Neural progenitor cell (in vitro differentiated cells): ENCODE results near the gene NAV1. TPM values are rescaled to one million over a fixed set of nuclear protein-coding genes. Genes with fewer than 3 reads are reported as not detected.

Source experiments
- DNase-seq: peaks from one replicate; pipeline ENCODE4 v3.0.0-alpha.2; 2016; ENCODE audit warnings: low spot score
- H2AFZ ChIP-seq: fragments of 200-600 bp; sonication (generic); replicated peaks from 2 replicates; pipeline ENCODE4 v1.6.1; 2016; ENCODE audit warnings: antibody characterized with exemption
- H3F3A ChIP-seq: fragments of 200-600 bp; sonication (generic); 2 replicates; pipeline ENCODE4 v1.6.1; 2016; ENCODE audit warnings: antibody characterized with exemption, low read depth
- H3K27ac ChIP-seq: fragments of 200-600 bp; sonication (generic); 2 replicates; pipeline ENCODE4 v1.5.1; 2016; ENCODE audit warnings: mild to moderate bottlenecking
- H3K27me3 ChIP-seq: fragments of 200-600 bp; sonication (generic); 2 replicates; pipeline ENCODE4 v1.6.1; 2016; ENCODE audit warnings: mild to moderate bottlenecking, moderate library complexity
- H3K36me3 ChIP-seq: fragments of 200-600 bp; sonication (generic); 2 replicates; pipeline ENCODE4 v1.5.1; 2016
- H3K4me1 ChIP-seq: fragments of 200-600 bp; sonication (generic); 2 replicates; pipeline ENCODE4 v1.6.1; 2016; ENCODE audit warnings: mixed run types
- H3K4me2 ChIP-seq: fragments of 200-600 bp; sonication (generic); 2 replicates; pipeline ENCODE4 v1.6.1; 2016
- H3K4me3 ChIP-seq: fragments of 200-600 bp; sonication (generic); 2 replicates; pipeline ENCODE4 v1.5.1; 2016
- H3K79me2 ChIP-seq: fragments of 200-600 bp; sonication (generic); 2 replicates; pipeline ENCODE4 v1.6.1; 2016; ENCODE audit warnings: low read depth
- H3K9ac ChIP-seq: fragments of 200-600 bp; sonication (generic); 2 replicates; pipeline ENCODE4 v1.6.1; 2016
- H3K9me3 ChIP-seq: fragments of 200-600 bp; sonication (generic); 2 replicates; pipeline ENCODE4 v1.5.1; 2016; ENCODE audit warnings: low read depth
- H4K20me1 ChIP-seq: fragments of 200-600 bp; sonication (generic); 2 replicates; pipeline ENCODE4 v1.6.1; 2016; ENCODE audit warnings: low read depth
- H3K27ac Mint-ChIP-seq: 3 replicates; pipeline ENCODE4 v1.8.0; 2021; ENCODE audit warnings: mixed read lengths
- H3K27me3 Mint-ChIP-seq: 2 replicates; pipeline ENCODE4 v1.8.0; 2022; ENCODE audit warnings: low read depth, mild to moderate bottlenecking, inconsistent platforms, moderate library complexity, mixed read lengths; ENCODE audit not compliant: insufficient read depth
- H3K36me3 Mint-ChIP-seq: 3 replicates; pipeline ENCODE4 v1.8.0; 2021; ENCODE audit warnings: mixed read lengths
- H3K4me1 Mint-ChIP-seq: 3 replicates; pipeline ENCODE4 v1.8.0; 2021; ENCODE audit warnings: mixed read lengths
- H3K4me3 Mint-ChIP-seq: 3 replicates; pipeline ENCODE4 v1.8.0; 2021; ENCODE audit warnings: mild to moderate bottlenecking, moderate library complexity, mixed read lengths
- H3K9me3 Mint-ChIP-seq: 3 replicates; pipeline ENCODE4 v1.8.0; 2020; ENCODE audit warnings: mixed read lengths
- EZH2 ChIP-seq: fragments of 200-600 bp; sonication (generic); IDR thresholded peaks from 2 replicates; pipeline ENCODE4 v1.6.1; 2017; ENCODE audit warnings: antibody characterized with exemption, mild to moderate bottlenecking, moderate library complexity
- EZH2phosphoT487 ChIP-seq: fragments of 200-600 bp; sonication (generic); IDR thresholded peaks from 2 replicates; pipeline ENCODE4 v1.6.1; 2017; ENCODE audit warnings: antibody characterized with exemption
- total RNA-seq: library from RNA; depleted of rRNA; stranded (reverse); fragments of >200 nt; gene quantifications from 2 replicates; pipeline ENCODE4 v1.2.3, GENCODE V29; 2015; ENCODE audit warnings: low replicate concordance
- TF ChIP-seq, protein P1 (sequence below): fragments of 200-600 bp; sonication (generic); IDR thresholded peaks from 2 replicates; pipeline ENCODE4 v1.5.1; 2017; ENCODE audit warnings: antibody characterized with exemption, mild to moderate bottlenecking

Gene NAV1
- total RNA-seq, 1 donor from 2014 or later = 60.7 TPM

DNA sequence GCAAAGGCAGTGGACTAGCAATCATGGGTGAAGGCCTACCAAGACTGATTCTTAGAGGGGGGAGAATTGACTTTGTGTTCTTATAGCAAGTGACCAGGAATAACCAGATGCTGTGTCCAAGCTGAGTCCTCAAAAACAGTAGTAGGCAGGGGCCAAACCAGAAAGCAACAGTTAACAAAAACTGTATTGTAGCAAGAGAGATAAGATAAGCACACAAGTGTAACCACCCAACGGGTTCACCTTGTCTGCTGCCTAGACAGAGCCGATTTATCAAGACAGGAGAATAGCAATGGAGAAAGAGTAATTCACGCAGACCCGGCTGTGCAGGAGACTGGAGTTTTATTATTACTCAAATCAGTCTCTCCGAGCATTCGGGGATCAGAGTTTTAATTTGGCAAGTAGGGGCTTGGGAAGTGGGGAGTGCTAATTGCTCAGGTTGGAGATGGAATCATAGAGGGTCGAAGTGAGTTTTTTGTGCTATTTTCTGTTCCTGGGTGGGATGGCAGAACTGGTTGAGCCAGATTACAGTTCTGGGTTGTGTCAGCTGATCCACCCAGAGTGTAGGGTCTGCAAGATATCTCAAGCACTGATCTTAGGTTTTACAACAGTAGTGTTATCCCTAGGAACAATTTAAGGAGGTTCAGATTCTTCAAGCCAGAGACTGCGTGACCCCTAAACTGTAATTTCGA lies 23.7 kb upstream of the NAV1 start:
- Histone ChIP-seq H3K4me1 (no peaks in the 10 kb centered on the region), H3K27ac (no peak overlapping the region), H4K20me1 (no peaks in the 10 kb centered on the region), H3K36me3 (no peaks in the 10 kb centered on the region), H3K4me3 (no peak overlapping the region), H3F3A (peaks cover 5% of the 10 kb centered on the region), H3K4me2 (no peak overlapping the region), H3K79me2 (no peaks in the 10 kb centered on the region), H3K9me3 (no peaks in the 10 kb centered on the region), H3K9ac (no peak overlapping the region), H2AFZ (no peak overlapping the region), H3K27me3 (peaks cover 2% of the 10 kb centered on the region)
- H3K27ac Mint-ChIP-seq = no peak overlapping the region
- H3K4me3 Mint-ChIP-seq = no peak overlapping the region
- TF ChIP-seq, protein P1, sequence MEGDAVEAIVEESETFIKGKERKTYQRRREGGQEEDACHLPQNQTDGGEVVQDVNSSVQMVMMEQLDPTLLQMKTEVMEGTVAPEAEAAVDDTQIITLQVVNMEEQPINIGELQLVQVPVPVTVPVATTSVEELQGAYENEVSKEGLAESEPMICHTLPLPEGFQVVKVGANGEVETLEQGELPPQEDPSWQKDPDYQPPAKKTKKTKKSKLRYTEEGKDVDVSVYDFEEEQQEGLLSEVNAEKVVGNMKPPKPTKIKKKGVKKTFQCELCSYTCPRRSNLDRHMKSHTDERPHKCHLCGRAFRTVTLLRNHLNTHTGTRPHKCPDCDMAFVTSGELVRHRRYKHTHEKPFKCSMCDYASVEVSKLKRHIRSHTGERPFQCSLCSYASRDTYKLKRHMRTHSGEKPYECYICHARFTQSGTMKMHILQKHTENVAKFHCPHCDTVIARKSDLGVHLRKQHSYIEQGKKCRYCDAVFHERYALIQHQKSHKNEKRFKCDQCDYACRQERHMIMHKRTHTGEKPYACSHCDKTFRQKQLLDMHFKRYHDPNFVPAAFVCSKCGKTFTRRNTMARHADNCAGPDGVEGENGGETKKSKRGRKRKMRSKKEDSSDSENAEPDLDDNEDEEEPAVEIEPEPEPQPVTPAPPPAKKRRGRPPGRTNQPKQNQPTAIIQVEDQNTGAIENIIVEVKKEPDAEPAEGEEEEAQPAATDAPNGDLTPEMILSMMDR = no peak
- TF ChIP-seq EZH2 = no peak
- TF ChIP-seq EZH2phosphoT487 = no peak
- H3K9me3 Mint-ChIP-seq = no peaks in the 10 kb centered on the region
- H3K27me3 Mint-ChIP-seq = peaks cover 5% of the 10 kb centered on the region
- H3K36me3 Mint-ChIP-seq = no peaks in the 10 kb centered on the region
- H3K4me1 Mint-ChIP-seq = peaks cover 17% of the 10 kb centered on the region
- DNase-seq = no peak

DNA sequence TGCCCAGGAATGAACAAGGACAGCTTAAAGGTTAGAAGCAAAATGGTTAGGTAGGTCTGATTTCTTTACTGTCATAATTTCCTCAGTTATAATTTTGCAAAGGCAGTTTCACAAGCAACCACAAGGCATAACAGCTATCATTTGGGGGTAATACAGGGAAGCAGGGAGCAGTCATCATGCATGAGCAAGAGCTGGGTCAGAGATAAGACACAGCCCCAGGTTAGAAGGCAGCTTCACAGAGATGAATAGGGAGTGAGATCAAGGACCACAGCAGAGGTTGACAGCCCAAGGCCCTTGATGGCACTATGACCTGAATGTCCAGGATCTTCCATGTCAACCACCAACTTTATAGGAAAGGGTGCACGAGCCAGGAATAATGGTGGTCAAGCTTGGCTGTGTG lies 23.0 kb upstream of the NAV1 start:
- H3K9ac ChIP-seq = no peak overlapping the region
- Mint-ChIP-seq H3K27me3 (peaks cover 5% of the 10 kb centered on the region), H3K4me3 (no peak overlapping the region), H3K4me1 (peaks cover 17% of the 10 kb centered on the region), H3K9me3 (no peaks in the 10 kb centered on the region), H3K27ac (no peak overlapping the region), H3K36me3 (no peaks in the 10 kb centered on the region)
- H3K36me3 ChIP-seq = no peaks in the 10 kb centered on the region
- TF ChIP-seq EZH2phosphoT487 (no peak), EZH2 (no peak)
- TF ChIP-seq, protein P1 = no peak
- H3K4me3 ChIP-seq = no peak overlapping the region
- H3K9me3 ChIP-seq = no peaks in the 10 kb centered on the region
- H3K27ac ChIP-seq = no peak overlapping the region
- H3K4me1 ChIP-seq = no peaks in the 10 kb centered on the region
- peaks cover 5% of the 10 kb centered on the region for H3F3A ChIP-seq
- H3K79me2 ChIP-seq = no peaks in the 10 kb centered on the region
- no peaks in the 10 kb centered on the region for H3K27me3 ChIP-seq
- no peak overlapping the region for H3K4me2 ChIP-seq
- no peak overlapping the region for H2AFZ ChIP-seq
- no peaks in the 10 kb centered on the region for H4K20me1 ChIP-seq
- no peak for DNase-seq

DNA sequence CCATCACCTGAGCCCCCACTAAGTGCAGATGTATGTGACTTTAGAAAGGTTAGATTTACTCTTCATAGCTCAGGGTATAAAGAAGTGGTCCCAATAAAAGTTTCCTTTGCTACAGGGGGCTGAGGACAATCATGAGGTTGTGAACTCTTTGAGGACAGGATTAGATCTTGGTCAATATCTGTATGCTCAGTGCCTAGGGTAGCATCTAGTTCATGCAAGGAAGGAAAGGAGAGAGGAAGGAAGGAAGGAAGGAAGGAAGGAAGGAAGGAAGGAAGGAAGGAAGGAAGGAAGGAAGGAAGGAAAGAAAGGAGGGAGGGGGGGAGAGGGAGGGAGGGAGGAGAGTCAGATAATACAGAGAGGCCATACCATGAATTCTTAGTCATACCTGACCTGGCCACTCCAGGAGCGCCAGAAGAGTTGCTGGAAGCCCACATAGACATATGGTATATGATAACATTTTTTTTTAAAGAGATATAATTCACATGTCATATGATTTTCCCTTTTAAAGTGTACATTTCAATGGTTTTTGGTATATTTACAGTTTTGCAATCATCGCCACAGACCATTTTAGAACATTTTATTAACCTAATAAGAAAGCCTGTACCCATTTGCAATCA lies 22.3 kb upstream of the NAV1 start:
- Histone ChIP-seq H3K4me2 (no peak overlapping the region), H3K79me2 (no peaks in the 10 kb centered on the region), H3K27ac (no peak overlapping the region), H4K20me1 (no peaks in the 10 kb centered on the region), H3K4me3 (no peak overlapping the region), H3F3A (peaks cover 3% of the 10 kb centered on the region), H3K4me1 (no peaks in the 10 kb centered on the region), H3K9ac (no peak overlapping the region), H3K9me3 (no peaks in the 10 kb centered on the region), H3K27me3 (no peaks in the 10 kb centered on the region), H3K36me3 (no peaks in the 10 kb centered on the region), H2AFZ (no peak overlapping the region)
- peaks cover 5% of the 10 kb centered on the region for H3K27me3 Mint-ChIP-seq
- no peaks in the 10 kb centered on the region for H3K36me3 Mint-ChIP-seq
- H3K4me1 Mint-ChIP-seq = peaks cover 14% of the 10 kb centered on the region
- no peaks in the 10 kb centered on the region for H3K9me3 Mint-ChIP-seq
- DNase-seq = no peak
- no peak overlapping the region for H3K27ac Mint-ChIP-seq
- no peak overlapping the region for H3K4me3 Mint-ChIP-seq
- TF ChIP-seq, protein P1 = no peak
- TF ChIP-seq EZH2phosphoT487 = no peak
- no peak for TF ChIP-seq EZH2
